Stimulated activated CD8-positive, alpha-beta memory T cell treated with anti-CD3 and anti-CD28 coated beads, Interleukin-15, amount 100 ng/mL, for 24 hours (primary cell): ENCODE measurements around the gene B9D2.

Source experiments
- DNase-seq: peaks from one replicate; pipeline ENCODE4 v3.0.0-alpha.2; 2020; ENCODE audit warnings: low read depth

B9D2 gene

DNA sequence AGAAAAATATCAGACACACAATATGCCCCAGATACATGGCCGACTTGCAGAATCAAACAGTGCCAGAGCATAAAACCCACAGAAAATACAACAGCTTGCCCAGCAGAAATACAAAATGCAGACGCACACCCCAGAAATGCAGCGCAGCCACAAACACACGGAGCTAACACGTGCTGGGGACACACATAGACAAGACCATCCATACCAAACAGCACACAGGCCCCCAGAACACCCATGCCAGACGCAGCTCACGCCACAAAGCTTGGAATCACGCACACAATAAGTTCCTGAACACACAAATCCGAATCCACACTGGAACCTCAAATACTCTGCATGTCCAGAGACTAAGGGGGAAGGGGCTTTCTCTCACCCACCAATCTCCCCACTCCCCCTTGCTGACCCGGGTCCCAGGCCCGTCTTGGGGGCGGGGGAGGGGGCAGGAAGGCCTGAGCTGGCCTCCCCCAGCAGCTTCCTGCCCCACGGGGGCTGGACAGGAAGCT, 36.8 kb downstream of the B9D2 start:
- DNase-seq = no peak

GRCh38 chr19:41325947-41326706, 37.8 kb downstream of the B9D2 start:
- no peak for DNase-seq

DNA sequence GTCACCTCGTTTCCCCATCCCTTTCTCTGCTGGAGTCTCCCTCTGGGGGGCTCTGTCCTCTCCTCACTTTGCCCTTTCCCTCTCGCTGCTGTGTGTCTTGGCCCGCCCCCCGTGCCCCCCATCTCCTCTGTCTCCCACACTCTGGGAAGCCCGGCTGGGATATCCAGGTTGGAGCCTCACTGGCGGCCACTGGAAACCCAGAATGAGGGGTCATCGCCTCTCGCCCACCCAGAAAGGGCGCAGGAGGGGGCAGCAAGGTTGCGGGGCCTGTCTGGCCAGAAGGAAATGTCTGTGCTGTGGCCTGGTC, 38.4 kb downstream of the B9D2 start:
- no peak for DNase-seq

DNA sequence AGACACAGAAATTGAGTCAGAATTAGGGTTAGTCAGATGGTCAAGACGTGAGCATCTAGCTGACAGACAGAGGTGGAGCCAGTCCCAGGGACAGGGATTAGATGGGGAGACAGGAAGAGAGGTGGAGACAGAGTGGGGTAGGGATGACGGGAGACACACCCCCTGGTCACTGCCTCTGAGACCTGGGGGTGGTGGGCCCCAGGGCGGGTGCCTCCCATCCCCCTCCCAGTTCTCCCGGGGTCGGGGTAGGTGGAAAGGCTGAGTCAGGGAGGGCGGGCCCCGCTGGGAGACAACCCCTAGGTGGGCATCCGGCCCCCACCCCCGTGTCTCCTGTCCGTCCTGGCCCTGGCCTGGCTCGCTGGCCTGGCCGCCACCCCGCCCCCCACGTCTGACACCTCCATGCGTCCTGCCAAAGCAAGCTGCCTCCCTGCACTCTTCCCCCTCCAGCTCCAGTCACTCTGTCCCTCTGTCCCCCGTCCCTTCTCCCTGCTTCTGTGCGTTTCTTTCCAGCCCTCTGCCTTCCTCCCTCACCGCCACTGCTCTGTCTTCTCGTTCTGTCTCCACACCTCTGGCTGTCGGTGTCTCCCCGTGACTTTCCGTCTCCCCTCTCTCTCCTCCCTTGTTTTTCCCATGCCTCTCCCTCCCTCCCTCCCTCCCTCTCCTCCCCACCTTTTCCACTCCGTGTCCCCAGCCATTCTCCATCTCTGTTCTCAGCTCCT, 38.9 kb downstream of the B9D2 start:
- no peak for DNase-seq

GRCh38 chr19:41324231-41324702, 39.7 kb downstream of the B9D2 start:
- DNase-seq = no peak

- DNase-seq = no peak
Measured at GRCh38 chr19:41323430-41324125, 40.4 kb downstream of the B9D2 start.

- DNase-seq = no peak
Measured at GRCh38 chr19:41323023-41323422, 40.9 kb downstream of the B9D2 start.

DNA sequence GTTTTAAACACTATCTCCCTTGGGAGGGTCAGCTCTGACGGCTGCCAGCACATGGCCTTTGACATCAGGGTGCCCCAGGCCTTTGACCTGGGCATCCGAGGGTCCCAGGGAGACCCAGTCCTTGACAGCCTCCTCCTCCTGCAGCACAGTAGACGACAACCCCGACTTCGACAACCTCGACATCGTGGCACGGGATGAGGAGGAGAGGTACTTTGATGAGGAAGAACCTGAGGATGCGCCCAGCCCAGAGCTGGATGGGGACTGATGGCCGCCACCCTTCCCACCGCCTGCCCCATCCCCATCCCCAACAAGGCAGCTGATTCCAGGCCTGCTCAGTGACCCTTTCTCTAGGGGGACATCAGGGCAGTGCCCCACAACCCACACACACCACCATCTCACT, 41.5 kb downstream of the B9D2 start:
- DNase-seq = no peak

GRCh38 chr19:41321600-41322270, 42.2 kb downstream of the B9D2 start:
- DNase-seq = no peak

DNA sequence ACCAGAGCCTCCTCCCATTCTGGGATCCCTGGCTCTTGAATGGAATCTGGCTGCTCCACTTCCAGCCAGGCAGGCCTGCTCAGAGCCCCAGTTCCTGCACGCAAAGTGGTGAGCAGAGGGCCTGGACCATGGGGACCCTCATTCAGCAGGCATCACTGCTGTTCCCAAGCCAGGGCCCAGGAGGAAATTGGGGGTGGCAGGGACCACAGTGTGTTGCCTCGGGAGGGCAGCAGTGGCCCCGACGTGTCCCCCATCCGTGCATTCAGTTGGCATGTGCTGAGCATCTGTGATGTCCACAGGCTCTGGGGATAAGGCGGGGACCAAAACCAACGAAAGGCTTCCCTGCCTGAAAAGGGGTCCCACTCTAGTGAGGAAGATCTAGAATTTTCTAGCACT, 42.7 kb downstream of the B9D2 start:
- DNase-seq = no peak

DNA sequence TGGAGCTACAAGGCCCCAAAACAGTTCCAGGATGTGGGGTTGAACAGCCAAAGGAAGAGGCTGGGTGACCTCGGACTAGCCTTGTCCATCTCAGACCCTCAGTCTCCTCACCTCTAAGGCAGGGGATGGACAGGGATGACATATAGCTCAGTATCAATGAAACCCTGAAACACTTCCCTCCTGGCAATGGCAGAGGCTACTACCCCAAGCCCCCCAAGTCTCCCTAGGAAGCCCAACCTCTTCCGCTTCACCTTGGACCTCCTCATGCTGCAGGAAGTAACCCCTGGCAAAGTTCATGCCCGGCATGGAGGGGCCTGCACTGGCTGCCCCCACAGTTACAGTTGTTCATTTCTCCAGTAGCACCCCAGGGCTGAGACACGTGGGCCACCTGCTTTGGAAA, 43.4 kb downstream of the B9D2 start:
- DNase-seq = no peak

DNA sequence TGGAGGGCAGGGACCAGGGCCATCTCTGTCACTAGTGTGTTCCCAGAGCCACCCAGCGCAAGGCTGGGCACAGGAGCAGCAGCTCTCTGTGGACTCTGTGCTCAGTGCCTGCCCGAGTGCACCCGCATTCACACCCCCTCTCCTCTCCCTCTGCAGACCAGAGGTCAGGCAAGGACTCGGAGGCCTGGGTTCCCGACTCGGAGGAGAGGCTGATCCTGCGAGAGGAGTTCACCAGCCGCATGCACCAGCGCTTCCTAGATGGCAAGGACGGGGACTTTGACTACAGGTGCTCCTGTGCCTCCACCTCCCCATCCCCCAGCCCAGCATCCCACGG, 43.8 kb downstream of the B9D2 start:
- DNase-seq = no peak

- DNase-seq = no peak
Measured at GRCh38 chr19:41319500-41320184, 44.3 kb downstream of the B9D2 start.

DNA sequence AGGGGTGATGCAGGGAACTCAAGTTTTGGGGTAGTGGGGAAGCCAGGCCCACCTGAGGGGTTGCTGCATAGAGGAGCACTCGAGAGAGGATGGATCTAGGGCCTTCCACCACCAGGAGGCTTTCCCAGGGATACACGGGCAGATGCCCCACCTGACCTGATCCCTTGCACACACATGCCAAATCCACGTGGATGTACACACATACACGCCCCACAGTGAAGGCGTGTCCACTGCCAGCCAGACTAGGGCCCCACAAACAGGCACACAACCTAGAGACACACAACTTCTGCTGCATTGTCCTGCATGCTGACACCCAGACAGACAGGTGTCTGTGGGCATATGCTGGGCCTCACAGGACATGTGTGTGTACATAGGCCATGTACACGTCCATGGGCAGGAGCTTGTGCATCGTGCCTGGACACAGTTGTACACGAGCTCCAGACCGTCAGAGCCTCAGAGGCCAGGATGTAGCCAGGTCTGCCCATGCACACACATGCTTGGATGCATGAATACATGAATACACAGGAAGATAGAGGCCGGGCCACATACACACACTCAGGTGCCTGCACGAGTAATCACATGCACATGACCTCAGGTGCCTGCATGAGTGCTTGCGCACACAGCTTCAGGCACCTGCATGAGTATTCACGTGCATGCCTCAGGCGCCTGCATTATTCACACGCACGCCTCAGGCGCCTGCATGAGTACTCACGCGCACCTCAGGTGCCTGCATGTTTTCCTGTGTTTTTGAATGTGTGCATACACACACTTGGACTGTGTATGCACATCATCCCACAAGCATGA, 45.1 kb downstream of the B9D2 start:
- DNase-seq = no peak

DNA sequence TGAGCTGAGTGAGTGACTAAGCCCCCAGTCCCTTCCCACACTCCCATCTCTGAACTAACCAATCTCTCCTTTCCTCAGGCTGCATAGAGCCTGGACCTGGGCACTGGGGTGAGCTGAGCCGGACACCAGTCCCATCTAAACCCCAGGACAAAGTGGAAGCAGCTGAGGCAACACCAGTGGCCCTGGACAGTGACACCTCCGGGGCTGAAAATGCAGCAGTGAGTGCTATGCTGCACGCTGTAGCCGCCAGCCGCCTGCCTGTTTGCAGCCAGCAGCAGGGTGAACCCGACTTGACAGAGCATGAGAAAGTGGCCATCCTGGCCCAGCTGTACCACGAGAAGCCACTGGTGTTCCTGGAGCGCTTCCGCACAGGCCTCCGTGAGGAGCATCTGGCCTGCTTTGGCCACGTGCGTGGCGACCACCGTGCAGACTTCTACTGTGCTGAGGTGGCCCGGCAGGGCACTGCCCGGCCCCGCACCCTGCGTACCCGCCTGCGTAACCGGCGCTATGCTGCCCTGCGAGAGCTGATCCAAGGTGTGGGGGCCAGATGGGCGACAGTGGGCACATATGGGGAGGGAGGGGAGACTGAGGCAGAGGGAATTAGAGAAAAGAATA, 47.5 kb downstream of the B9D2 start:
- DNase-seq = no peak

- DNase-seq = no peak
Measured at GRCh38 chr19:41311613-41312012, 52.3 kb downstream of the B9D2 start.

DNA sequence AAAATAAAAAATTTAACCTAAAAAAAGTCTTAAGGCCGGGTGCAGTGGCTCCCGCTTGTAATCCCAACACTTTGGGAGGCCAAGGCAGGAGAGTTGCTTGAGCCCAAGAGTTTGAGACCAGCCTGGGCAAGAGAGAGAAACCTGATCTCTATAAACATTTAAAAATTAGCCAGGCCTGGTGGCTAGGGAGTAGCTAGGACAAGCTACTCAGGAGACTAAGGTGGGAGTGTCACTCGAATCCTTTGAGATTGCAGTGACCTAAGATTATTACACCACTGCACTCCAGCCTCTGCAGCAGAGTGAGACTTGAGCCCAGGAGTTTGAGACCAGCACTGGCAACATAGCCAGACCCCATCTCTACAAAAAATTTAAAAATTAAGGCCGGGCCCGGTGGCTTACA, 52.9 kb downstream of the B9D2 start:
- no peak for DNase-seq

GRCh38 chr19:41310033-41310831, 53.7 kb downstream of the B9D2 start, which contains the start of gene CCDC97:
TSS of gene CCDC97 (plus strand) at chr19:41310172. CDS start at chr19:41310311, 139 bp downstream.
- peak; percentile 70 for DNase-seq

DNA sequence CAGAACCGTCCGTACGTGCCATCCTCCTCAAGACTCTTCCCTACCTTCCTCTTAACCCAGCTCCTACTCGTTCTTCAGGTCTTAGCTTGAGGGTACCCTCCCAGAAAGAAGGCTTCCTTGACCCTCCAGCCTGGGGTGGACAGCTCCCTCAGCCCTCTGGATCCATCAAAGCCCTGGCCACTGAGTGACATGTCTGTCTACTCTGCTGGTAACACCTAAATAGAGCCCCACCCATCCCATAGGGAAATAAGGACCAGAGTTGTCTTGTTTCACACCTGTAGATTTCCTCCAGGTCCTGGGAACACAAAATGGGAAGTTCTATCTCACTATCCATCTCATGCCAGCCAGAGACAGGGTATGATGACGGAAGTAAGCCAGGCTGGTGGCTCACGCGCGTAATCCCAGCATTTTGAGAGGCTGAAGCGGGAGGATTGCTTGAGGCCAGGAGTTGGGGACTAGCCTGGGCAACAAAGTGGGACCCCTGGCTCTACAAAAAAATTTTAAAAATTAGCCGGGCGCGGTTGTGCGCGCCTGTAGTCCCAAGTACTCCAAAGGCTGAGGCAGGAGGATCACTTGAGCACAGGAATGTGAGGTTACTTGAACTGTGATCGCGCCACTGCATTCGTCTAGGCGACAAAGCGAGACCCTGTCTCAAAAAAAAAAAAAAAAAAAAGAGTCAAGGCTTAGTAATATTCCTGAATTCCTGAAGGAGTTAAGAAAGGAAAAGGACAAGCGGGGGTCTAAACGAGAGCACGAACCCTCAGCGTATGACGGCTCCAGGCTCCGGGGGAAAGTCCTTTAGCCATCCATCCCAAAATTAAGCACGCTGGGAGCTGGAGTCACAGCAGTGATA, 54.5 kb downstream of the B9D2 start:
- no peak for DNase-seq
